ENCODE data around the gene UBASH3A.

DNA sequence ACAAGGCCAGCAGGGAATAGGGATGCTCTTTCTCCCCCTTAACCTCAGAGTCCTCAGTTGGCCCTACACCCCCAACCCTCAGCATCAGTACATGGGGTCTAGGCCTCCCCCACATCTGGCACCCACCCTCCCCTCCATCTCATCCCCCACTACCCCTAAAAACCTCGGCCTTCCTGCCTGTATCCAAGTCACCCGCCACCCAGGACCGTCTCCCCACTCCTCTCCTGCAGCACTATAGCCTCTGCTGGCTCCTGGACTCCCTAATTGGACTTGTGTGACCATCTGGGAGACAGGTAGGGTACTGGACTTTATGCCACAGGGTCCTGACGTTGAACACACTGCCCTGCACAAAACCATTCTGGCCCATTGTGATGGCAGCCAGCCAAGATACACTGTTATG lies 86.3 kb downstream of the UBASH3A start:
- TF ChIP-seq, protein P1, sequence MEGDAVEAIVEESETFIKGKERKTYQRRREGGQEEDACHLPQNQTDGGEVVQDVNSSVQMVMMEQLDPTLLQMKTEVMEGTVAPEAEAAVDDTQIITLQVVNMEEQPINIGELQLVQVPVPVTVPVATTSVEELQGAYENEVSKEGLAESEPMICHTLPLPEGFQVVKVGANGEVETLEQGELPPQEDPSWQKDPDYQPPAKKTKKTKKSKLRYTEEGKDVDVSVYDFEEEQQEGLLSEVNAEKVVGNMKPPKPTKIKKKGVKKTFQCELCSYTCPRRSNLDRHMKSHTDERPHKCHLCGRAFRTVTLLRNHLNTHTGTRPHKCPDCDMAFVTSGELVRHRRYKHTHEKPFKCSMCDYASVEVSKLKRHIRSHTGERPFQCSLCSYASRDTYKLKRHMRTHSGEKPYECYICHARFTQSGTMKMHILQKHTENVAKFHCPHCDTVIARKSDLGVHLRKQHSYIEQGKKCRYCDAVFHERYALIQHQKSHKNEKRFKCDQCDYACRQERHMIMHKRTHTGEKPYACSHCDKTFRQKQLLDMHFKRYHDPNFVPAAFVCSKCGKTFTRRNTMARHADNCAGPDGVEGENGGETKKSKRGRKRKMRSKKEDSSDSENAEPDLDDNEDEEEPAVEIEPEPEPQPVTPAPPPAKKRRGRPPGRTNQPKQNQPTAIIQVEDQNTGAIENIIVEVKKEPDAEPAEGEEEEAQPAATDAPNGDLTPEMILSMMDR (IDR thresholded peaks at IDR 0.05), result no peak
- TF ChIP-seq POLR2AphosphoS5 (IDR thresholded peaks at IDR 0.05), result no peak
- TF ChIP-seq POLR2A (IDR thresholded peaks at IDR 0.05), result no peak
